Lung (tissue), 12 donors: ENCODE results near the gene TMEM231. TPM values are rescaled to one million over a fixed set of nuclear protein-coding genes. Genes with fewer than 3 reads are reported as not detected.

Experiments used
- ATAC-seq: fragments of 200-7000 bp; cut with Tn5 transposase; one replicate; pipeline ENCODE4 v1.9.1; 2020; ENCODE audit warnings: moderate number of reproducible peaks; ENCODE audit not compliant: insufficient read depth, low FRiP score
- DNase-seq, 3 donors: peaks; one replicate each; pipeline ENCODE4 v3.0.0-alpha.2; 2013 to 2017
- H3K27ac ChIP-seq, 2 donors: one replicate each; pipeline ENCODE4 v1.5.1; 2013; ENCODE audit warnings: mild to moderate bottlenecking in 2 of 2, moderate library complexity in 2 of 2, control low read depth in 1 of 2, inconsistent platforms in 1 of 2, low read depth in 1 of 2, low read length in 1 of 2
- H3K27me3 ChIP-seq, 3 donors: one replicate each; pipeline ENCODE4 v1.5.1; 2013; ENCODE audit warnings: low read length in 2 of 3; ENCODE audit not compliant: control insufficient read depth in 3 of 3, insufficient read depth in 3 of 3
- H3K36me3 ChIP-seq, 4 donors: one replicate each; pipeline ENCODE4 v1.5.1; 2013; ENCODE audit warnings: low read length in 4 of 4, mild to moderate bottlenecking in 1 of 4, moderate library complexity in 1 of 4; ENCODE audit not compliant: control insufficient read depth in 4 of 4, insufficient read depth in 4 of 4
- H3K4me1 ChIP-seq, 5 donors: one replicate each; pipeline ENCODE4 v1.5.1; 2013; ENCODE audit warnings: low read length in 5 of 5, mild to moderate bottlenecking in 2 of 5, moderate library complexity in 1 of 5; ENCODE audit not compliant: control insufficient read depth in 5 of 5, insufficient read depth in 5 of 5
- H3K4me3 ChIP-seq: one replicate; pipeline ENCODE4 v1.5.1; 2013; ENCODE audit warnings: mild to moderate bottlenecking, control low read depth, moderate library complexity
- H3K9ac ChIP-seq, 2 donors: one replicate each; pipeline ENCODE4 v1.5.1; 2013; ENCODE audit warnings: low read length in 2 of 2, control low read depth in 1 of 2; ENCODE audit not compliant: insufficient read depth in 1 of 2
- H3K9me3 ChIP-seq, 4 donors: one replicate each; pipeline ENCODE4 v1.5.1; 2013; ENCODE audit warnings: low read length in 3 of 4, mild to moderate bottlenecking in 1 of 4, moderate library complexity in 1 of 4; ENCODE audit not compliant: control insufficient read depth in 4 of 4, insufficient read depth in 3 of 4
- WGBS, 2 donors: extraction: QIAGEN DNeasy Blood & Tissue Kit; methylation state at CpG; one replicate each; pipeline ENCODE4 v1.1.7; 2013; 5-methylcytosine and 5-hydroxymethylcytosine counted together
- polyA plus RNA-seq, 2 donors: library from polyadenylated mRNA; stranded (reverse); fragments of 200-250 nt; gene quantifications; one replicate each; pipeline ENCODE4 v1.2.1, GENCODE V29; 2013
- total RNA-seq, 2 donors: library from RNA; depleted of rRNA in 1 of 2; stranded (reverse); fragments of >200 nt in 1 of 2; gene quantifications; one replicate each; pipeline ENCODE4 v1.2.1, GENCODE V29; 2014 to 2021
- TF ChIP-seq, protein P1 (sequence below): IDR thresholded peaks from 2 replicates; pipeline ENCODE4 v1.5.1; 2012; ENCODE audit warnings: mild to moderate bottlenecking; ENCODE audit errors: control extremely low read depth, extremely low read depth
- donor health status: control.
- donor health status: control.
- donor health status: Bipolar disorder and iron deficiency.
- donor health status: healthy.
- donor health status: DM: yes; HTN: yes; CAD: no.

Gene TMEM231
- total and polyA plus RNA-seq, 4 donors = 9.3 to 88.5 (median 35.2) TPM

DNA sequence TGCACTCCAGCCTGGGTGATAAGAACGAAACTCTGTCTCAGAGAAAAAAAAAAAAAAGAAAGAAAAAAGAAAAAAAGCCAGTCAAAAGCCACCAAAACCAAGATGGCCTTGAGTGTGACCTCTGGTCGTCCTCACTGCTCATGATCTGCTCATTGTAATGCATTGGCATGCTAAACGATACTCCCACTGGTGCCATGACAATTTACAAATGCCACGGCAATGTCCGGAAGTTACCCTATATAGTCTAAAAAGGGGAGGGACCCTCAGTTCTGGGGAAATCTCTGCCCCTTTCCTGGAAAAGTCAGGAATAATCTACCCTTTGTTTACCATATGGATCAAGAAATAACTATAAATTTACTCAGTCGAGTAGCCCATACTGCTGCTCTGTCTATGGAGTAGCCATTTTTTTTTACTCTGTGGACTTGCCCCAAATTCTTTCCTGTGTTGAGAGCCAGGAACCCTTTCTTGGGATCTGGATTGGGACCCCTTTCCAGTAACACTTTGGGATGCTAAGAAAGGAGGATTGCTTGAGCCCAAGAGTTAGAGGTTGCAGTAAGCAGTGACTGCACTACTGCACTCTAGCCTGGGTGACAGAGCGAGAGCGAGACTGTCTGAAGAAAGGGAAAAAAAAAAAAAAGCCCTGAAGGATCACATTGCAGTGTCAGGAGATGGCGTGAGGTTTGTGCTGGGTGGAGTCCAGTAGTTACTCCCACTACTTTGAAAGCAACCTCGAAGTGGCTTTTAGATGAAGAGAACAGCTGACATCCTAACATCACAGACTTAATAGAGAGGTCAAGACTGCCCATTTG is 3.7 kb upstream of the TMEM231 start:
- peaks cover 0 to 9% (median 0%) of the 10 kb centered on the region in 5 donors for H3K4me1 ChIP-seq
- ATAC-seq = no peak
- no peak overlapping the region for H3K9ac ChIP-seq
- no peak overlapping the region for H3K4me3 ChIP-seq
- WGBS, 2 donors = 71 to 81% methylated on average over 10 of the region's 10 CpGs
- H3K27ac ChIP-seq = no peak overlapping the region
- TF ChIP-seq, protein P1, sequence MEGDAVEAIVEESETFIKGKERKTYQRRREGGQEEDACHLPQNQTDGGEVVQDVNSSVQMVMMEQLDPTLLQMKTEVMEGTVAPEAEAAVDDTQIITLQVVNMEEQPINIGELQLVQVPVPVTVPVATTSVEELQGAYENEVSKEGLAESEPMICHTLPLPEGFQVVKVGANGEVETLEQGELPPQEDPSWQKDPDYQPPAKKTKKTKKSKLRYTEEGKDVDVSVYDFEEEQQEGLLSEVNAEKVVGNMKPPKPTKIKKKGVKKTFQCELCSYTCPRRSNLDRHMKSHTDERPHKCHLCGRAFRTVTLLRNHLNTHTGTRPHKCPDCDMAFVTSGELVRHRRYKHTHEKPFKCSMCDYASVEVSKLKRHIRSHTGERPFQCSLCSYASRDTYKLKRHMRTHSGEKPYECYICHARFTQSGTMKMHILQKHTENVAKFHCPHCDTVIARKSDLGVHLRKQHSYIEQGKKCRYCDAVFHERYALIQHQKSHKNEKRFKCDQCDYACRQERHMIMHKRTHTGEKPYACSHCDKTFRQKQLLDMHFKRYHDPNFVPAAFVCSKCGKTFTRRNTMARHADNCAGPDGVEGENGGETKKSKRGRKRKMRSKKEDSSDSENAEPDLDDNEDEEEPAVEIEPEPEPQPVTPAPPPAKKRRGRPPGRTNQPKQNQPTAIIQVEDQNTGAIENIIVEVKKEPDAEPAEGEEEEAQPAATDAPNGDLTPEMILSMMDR = no peak
- H3K9me3 ChIP-seq = no peaks in the 10 kb centered on the region
- DNase-seq = peak in 1 of 3 donors; percentile 26
- peaks cover 0 to 8% (median 0%) of the 10 kb centered on the region in 3 donors for H3K27me3 ChIP-seq
- no peaks in the 10 kb centered on the region for H3K36me3 ChIP-seq

DNA sequence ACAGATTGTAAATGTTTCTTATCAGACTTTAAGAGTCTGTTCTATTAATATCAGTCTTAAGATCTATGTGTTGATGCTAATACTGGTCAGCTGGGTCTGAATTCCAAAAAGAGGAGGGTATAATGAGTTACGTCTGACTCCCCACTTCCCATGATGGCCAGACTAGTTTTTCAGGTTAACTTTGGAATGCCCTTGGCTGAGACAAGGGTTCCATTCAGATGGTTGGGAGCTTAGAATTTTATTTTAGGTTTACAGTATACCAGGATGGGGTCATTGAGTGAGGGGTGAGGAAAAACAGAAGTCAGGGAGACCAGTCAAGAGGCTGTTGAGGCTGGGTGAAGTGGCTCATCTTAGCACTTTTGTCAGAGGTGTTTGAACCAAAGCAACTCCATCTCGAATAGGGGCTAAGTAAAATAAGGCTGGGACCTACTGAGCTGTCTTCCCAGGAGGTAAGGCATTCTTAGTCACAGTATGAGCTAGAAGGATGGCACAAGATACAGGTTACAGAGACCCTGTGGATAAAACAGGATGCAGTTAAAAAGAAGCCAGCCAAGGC is 2.9 kb upstream of the TMEM231 start:
- Histone ChIP-seq H3K27ac (no peak overlapping the region), H3K9me3 (no peaks in the 10 kb centered on the region), H3K4me1 (peaks cover 0 to 12% (median 0%) of the 10 kb centered on the region in 5 donors), H3K27me3 (peaks cover 0 to 5% (median 0%) of the 10 kb centered on the region in 3 donors), H3K4me3 (no peak overlapping the region), H3K36me3 (no peaks in the 10 kb centered on the region), H3K9ac (no peak overlapping the region)
- 65 to 78% methylated on average over 2 of the region's 2 CpGs for WGBS, 2 donors
- DNase-seq (peak; percentile 37 to 63 (median 47)), ATAC-seq (no peak)
- TF ChIP-seq, protein P1 = no peak

DNA sequence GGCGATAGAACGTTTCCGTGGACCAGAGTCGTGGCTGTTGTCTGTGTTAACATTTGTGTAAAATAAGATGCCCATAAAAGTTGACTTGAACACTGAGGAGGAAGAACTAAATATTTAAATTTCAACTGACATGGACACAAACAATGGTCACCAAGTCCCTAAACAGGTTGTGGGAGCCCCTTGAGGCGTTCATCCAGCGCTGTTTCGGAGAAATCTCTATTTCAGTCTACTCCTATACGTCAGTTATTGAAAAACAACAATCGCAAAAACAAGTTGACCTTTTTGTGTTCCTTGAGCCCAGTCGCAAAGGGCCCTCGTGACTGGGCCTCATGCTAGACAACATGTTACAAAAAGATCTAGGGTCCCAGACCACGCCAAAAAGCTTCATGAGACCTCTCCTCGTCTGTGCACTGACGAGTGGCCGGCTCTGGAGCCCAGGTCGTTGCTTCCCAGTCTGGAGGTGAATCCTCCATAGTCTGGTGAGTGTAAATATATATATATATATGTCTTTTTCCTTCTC is 439 bp upstream of the TMEM231 start:
- peak overlapping the region; percentile 7 to 80 for H3K27ac ChIP-seq
- H3K36me3 ChIP-seq = no peaks in the 10 kb centered on the region

More for the DNA sequence above, 439 bp upstream of the TMEM231 start:
- Histone ChIP-seq H3K4me3 (no peak overlapping the region), H3K9me3 (no peaks in the 10 kb centered on the region), H3K4me1 (peaks cover 0 to 12% (median 0%) of the 10 kb centered on the region in 5 donors), H3K9ac (peak overlapping the region; percentile 23 to 76), H3K27me3 (peaks cover 0 to 2% (median 0%) of the 10 kb centered on the region in 3 donors)
- 49 to 52% methylated on average over 16 of the region's 16 CpGs for WGBS, 2 donors
- no peak for DNase-seq
- TF ChIP-seq, protein P1 = no peak
- ATAC-seq = no peak
